ENCODE measurements around the gene BST2.
A peak's percentile ranks its signal among the peaks of the same experiment; 100 is the strongest.

GRCh38 chr19:17424743-17425365, 19.4 kb upstream of the BST2 start:
- TF ChIP-seq, protein P1, sequence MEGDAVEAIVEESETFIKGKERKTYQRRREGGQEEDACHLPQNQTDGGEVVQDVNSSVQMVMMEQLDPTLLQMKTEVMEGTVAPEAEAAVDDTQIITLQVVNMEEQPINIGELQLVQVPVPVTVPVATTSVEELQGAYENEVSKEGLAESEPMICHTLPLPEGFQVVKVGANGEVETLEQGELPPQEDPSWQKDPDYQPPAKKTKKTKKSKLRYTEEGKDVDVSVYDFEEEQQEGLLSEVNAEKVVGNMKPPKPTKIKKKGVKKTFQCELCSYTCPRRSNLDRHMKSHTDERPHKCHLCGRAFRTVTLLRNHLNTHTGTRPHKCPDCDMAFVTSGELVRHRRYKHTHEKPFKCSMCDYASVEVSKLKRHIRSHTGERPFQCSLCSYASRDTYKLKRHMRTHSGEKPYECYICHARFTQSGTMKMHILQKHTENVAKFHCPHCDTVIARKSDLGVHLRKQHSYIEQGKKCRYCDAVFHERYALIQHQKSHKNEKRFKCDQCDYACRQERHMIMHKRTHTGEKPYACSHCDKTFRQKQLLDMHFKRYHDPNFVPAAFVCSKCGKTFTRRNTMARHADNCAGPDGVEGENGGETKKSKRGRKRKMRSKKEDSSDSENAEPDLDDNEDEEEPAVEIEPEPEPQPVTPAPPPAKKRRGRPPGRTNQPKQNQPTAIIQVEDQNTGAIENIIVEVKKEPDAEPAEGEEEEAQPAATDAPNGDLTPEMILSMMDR (IDR thresholded peaks at IDR 0.05) = peak in 2 of 4 experiments; percentile 8 to 36
- TF ChIP-seq POLR2AphosphoS5 (IDR thresholded peaks at IDR 0.05) = no peak

Data from prostate gland (tissue), 2 donors.